Astrocyte of the hippocampus (primary cell): ENCODE measurements around the gene ZC3H15.
A peak's percentile ranks its signal among the peaks of the same experiment; 100 is the strongest.

Experiments used
- DNase-seq: peaks from one replicate; pipeline ENCODE4 v3.0.0; 2011; ENCODE audit warnings: low read depth, low spot score

The ZC3H15 gene

DNA sequence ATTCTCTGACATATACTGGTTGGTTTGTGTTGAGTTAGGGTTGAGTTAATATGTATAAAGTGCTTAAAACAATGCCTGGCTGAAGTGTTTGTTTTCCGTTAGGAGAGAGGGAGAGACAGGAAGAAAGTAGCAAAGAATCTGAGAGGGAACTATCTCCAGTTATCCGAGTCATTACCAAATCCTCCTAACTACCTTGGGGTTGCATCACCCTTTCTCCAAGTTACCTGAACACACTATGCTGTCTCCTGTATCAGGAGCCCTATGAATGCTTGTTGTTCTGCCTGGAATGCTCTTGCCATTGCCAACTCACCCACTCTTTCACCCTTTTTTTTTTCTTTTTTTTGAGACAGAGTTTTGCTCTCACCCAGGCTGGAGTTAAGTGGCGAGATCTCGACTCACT lies 55.9 kb downstream of the ZC3H15 start:
- peak; percentile 30 for DNase-seq

DNA sequence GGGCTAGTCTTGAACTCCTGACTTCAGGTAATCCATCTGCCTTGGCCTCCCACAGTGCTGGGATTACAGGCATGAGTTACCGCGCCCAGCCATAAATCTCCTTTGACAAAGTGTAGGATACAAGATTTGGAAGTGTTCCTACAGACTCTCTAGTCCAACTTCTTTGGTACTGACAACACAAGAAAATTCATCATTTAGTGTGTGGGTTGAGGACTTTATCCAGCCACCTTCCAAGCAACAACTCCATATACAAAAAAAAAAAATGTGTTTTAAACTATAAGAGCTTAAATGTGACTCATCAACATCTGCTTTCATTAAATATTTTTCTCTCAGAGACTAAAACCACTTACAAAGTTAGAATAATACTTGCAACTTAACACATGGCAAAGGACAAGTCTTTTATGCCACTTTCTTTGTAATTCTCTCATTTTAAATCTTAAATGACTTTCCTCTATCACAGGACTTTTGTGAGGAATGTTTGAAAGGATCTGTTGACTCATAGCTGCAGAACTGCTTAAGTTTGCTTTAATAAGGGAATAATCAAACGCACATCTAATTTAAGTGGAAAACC lies 57.6 kb downstream of the ZC3H15 start:
- DNase-seq, result peak; percentile 69

DNA sequence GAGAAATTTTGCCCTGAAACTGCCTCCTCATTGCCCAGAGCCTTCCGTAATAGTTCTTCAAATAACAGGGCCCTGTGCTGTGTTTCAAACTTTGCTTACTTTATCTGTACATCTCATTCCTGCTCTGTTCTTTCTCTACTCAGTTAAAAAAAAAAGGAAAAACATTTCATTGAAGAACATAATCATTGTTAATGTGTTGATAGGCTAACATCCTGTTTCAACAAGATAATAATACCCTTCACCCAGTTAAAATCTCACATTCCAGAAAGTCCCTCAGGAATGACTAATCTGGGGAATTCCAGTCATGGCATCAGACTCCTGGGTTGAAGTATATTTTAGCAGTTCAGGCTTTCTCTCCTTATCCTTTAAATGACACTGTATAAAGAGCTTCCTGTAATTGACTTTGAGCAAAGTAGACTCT lies 58.2 kb downstream of the ZC3H15 start:
- peak; percentile 91 for DNase-seq

DNA sequence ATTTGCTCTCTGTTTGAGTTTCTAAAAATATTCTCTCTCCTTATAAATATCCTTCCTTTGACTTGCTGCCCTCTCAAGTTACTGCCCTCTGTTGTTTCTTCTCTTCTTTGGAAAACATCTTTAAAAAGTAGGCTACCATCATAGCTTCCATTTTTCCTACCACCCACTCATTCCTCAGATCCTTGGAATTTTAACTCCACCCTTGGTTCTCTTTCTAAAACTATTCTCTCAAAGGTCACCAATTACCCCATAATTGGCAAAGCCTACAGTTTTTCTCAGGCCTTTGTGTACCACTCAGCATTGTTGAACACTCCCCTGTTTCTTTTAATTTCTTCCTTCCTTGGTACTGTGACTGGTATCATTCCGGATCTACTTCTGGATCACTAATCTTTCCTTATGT lies 60.8 kb downstream of the ZC3H15 start:
- DNase-seq, result no peak

DNA sequence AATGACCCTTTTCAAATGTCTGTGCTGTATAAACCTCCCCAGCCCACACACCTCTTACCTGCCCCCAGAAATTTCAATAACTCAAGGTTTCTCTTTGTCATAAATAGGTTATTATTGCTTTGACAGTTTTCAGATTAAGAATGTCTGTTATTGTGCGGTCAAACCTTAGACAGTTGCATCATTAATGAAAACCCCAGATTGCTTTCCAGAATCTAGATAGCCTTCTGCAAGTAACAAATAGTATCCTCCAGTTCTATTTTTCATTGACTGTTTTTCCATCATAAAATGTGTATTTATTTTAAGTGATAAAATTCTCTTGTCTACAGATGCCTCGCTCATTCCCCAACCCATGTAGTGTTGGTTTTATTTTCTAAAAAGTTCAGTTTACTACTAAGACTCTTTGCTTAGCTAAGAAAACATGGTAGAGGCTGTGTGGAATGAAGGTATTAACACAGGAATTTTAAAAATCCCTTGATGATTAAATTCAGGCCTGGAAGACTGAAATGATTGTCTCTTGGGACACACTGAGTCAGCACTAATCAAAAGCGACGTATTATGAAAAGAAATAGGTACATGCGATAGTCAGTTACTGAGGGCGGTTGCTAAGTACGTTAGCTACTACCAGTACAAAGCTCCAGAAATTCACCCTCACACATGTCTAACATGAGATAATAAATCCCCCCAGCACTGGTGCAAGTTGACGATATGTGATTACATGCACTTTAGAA lies 65.4 kb downstream of the ZC3H15 start:
- peak; percentile 63 for DNase-seq

DNA sequence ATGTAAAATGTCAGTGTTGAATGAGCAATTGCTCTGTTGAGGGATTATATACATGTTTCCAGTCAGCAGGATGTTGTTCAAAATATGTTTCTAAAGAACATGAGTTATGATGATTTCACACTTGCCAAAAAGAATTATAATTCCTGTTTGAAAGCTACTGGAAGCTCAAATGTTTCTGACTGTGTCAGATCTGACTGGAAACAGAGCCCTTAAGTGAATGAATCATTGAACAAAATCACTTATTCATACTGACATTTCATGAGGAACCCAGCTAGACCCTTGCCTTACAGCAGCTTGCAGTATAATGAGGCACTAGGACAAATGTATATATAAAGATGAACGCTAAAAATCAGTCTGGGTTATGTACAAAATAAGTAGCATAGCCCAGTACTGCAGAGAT lies 68.4 kb downstream of the ZC3H15 start:
- no peak for DNase-seq

DNA sequence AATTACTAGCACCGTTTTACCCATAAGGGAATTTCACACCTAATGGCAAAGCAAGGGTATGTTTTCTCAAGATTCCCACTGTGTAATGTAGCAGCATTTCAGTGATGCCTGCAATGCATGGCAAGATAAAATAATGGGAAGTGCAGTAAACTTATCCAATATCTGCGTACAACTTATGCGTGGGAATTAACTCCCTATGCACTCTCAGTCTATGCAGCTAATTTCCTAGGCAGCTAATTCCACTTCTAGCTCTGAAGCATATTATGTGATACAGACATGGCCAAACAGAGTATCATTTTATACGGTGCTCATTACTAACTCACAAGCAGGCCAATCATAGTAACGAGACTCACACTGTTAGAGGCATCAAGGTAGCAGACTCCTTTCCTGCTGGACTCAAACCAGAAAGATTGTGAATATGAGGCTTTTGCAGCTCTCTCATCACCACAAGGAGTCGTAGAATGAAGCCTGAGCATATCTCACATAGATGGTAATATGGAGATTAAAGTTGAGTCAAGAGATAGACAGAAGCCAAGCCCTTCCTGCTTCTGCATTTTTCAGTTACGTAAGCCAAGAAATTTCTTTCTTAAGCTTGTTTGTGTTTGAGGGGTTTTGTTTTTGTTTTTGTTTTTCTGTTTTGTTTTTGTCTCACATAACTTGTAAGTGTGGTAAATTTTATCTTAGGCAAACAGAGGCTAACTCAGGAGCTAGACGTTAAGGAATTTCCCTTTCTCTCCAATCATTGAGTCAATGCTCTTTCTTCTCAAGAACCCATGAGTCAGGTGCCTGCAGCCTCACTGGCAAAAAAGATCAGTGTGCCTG lies 69.0 kb downstream of the ZC3H15 start:
- peak; percentile 70 for DNase-seq

DNA sequence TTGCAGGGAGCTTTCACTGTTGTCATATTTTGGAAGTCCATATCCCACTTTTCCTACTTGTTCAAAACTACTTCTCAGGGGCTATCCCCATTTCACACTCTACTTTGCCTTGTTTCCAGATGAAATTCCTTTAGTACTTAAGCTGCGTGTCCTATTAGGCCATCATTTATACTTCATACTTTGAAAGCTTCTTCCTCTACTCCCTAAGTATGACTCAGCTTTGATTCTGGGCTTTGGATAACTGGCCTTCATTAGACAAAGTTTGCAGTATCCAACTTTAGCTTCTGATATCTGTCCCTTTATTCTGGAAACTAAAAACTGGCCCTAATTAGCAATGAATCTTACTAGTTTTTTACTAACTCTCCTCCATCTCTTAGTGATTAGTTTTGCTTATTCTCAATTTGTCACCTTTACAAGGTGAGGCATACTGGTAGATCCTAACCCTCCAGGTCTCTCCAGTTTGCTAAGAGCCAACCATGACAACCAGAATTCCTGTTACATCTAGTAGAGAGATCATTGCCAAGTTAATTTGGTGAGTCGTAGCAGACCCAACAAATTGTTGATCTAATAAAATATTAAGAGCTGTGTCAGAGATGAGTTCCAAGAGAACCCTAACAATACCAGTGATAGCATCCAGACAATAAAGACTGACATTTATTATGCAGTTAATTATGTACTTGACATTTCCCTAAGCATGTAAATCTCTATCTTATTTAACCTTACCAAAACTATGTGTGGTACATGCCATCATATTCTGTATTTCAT lies 72.6 kb downstream of the ZC3H15 start:
- no peak for DNase-seq
